ENCODE measurements around the gene PNPLA5. TPM values are rescaled to one million over a fixed set of nuclear protein-coding genes. Genes with fewer than 3 reads are reported as not detected.

The PNPLA5 gene
- total RNA-seq, 1 donor from 2014 or later: not detected

DNA sequence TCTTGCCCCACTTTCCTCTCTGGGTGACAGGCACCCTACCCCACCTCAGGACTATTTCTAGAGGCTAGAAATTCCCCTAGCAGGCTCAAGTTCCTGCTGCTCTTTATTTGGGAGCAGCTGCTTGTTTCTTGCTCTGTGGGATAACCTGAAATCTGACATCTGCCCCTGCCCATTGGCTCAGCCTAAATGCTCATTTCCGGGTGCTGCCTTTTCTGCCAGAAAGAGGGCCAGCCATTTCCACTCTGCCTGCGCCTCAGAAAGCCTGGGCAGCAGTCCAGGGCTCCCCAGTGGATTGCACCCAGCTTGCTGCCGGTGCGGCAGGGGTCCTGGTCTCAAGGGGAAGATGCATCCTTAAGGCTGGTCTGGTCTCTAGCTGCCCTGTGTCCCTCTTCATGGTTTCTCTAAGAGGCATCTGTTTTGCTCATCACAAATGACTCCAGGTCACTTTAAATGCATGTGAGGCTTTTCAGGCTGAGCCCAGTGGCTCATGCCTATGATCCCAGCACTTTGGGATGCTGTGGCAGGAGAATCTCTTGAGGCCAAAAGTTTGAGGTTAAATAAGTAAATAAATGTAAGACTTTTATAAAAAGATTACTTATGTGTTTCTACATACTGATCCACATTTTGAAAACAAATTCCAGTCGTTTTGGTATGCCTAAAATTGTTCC, 10.3 kb upstream of the PNPLA5 start:
- ATAC-seq: no peak

GRCh38 chr22:43900206-43900605, 8.4 kb upstream of the PNPLA5 start:
- ATAC-seq: no peak

- ATAC-seq: peak; percentile 85
Observed at GRCh38 chr22:43897751-43898261, 6.0 kb upstream of the PNPLA5 start.

- ATAC-seq: no peak
Observed at GRCh38 chr22:43895986-43896645, 4.3 kb upstream of the PNPLA5 start.

GRCh38 chr22:43894122-43894521, 2.3 kb upstream of the PNPLA5 start:
- ATAC-seq: no peak

- no peak for ATAC-seq
Observed at GRCh38 chr22:43893266-43893665, 1.5 kb upstream of the PNPLA5 start.

DNA sequence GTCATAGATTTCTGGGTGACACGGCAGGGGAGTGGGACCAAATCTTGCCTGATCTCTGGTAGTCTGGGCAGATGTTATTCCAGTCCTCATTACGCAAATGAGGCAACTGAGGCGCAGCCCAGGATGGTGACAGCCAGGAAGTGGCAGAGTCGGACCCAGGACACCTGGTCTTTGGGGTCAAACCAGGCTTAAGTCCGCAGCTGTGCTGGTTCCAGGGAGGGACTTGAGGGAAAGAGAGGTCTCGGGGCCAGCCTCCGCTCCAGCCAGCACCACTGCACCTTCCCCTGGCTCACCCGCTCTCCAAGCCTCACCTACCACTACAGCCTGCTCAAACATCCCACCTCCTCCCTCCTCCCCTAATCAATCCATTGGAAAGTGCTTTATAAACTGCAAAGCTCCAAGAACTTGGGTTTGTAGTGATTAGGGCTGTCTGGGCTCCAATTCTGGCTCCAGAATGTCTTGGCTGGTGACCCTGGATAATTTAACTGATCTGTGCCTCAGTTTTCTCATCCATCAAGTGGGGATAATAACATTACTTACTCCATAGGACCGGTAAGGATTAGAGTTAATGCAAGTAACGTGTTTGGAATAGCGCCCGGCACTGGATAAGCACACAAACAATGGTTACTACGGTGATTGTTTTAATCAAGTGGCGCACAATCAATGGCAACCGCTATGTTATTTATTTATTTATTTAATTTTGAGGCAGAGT, 526 bp upstream of the PNPLA5 start:
- no peak for ATAC-seq

- ATAC-seq: no peak
Observed at GRCh38 chr22:43890901-43891331, 897 bp downstream of the PNPLA5 start.

GRCh38 chr22:43889860-43890253, 2.0 kb downstream of the PNPLA5 start:
- no peak for ATAC-seq

DNA sequence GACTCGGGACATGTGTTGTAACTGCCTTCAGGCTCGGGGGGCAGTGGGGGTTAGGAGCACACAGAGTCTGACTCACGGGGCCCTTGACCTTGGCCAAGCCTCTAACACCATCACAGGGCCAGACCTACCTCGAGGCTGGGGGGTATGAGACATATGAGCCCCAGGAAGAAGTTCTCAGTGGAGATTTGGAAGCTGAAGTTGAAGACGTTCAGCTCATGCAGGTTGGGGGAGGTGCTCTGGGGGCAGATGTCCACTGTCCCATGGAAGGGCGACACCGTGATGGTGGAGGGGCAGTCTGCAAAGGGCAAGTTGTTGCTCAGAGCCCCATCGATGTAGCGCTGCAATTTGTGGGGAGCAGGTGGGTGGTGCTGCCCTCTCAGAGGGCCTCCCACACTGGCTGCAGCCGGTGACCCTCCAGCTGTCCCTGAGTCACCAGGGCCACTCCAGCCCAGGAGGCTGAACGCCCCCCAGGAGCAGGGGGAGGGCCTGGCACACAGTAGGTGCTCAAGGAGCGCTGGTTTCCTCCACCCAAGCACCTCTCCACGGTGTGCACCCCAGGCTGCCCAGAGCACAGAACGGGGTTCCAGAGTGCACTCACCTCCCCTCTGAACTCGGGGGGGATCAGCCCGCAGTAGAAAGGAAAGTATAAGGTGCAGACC, 2.5 kb downstream of the PNPLA5 start:
- ATAC-seq: no peak

GRCh38 chr22:43888740-43889139, 3.1 kb downstream of the PNPLA5 start:
- no peak for ATAC-seq

DNA sequence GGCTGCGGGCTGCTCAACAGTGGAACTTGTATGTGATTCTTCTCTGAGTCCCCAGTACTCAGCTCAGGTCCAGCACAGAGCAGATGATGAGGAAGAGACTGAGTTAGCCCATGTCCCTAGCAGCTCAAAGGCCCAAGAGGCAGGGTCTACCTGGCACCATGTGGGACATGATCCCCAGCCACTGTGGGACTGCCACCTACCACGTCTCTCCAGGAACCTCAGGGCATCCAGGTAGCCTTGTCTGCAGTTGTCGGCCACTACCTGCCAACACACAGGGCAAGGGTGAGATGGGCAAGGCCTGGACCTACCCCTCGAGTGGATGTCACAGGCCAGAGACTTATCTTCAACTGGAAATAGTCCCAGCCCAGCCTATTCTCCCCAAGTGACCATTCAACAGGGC, 4.4 kb downstream of the PNPLA5 start:
- no peak for ATAC-seq

DNA sequence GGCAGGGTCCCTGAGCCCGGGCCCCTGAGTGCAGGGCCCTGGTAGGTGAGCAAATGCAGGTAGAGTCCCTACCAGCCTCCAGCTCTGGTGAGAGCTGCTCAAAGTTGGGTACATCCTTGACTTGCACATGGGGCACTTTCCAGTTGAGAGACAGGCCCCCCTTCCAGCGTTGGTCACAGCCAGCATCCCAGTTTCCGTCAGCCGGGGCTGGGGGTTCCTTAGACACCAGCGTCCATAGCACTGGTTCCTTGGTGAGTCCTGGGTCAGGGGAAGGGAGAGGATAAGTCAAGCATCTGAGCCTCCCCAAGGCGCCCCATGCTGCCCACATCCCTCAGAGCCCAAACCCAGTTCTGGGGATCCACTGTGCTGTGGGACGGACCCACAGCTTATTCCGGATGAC, 5.6 kb downstream of the PNPLA5 start:
- no peak for ATAC-seq

DNA sequence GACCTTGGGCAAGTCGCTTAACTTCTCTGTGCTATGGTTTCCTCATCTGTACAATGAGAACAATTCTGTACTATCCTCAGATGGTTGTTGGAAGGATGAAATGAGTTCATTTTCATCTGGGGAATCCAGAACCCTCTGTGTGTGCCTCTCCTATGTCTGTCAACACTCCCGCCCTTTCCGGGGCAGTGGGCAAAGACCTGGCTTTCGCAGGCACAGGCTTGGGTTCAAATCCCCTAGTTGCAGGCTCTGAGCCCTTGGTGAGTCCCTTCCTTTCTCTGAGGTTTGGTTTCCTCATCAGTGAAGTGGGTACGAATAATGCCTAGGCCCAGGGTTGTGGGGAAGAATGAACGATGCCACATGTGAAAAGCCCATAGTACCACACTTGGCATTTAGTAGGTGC, 6.0 kb downstream of the PNPLA5 start:
- no peak for ATAC-seq

DNA sequence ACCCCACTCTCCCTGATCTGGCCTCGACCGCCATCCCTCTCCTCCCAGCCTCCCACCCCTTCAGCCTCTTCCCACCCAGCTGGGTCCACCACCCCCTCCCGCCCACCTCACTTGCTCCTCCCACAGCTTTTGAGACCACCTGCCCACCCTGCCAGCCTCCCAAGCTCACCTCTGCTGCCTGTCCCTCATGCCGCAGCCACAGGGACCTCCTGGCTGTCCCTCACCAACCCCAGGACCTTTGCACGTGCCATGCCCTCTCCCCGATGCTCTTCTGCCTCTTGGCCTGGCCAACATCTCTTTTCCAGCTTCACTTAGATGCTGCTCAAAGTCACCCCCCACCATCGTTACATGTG, 6.5 kb downstream of the PNPLA5 start:
- ATAC-seq: no peak

DNA sequence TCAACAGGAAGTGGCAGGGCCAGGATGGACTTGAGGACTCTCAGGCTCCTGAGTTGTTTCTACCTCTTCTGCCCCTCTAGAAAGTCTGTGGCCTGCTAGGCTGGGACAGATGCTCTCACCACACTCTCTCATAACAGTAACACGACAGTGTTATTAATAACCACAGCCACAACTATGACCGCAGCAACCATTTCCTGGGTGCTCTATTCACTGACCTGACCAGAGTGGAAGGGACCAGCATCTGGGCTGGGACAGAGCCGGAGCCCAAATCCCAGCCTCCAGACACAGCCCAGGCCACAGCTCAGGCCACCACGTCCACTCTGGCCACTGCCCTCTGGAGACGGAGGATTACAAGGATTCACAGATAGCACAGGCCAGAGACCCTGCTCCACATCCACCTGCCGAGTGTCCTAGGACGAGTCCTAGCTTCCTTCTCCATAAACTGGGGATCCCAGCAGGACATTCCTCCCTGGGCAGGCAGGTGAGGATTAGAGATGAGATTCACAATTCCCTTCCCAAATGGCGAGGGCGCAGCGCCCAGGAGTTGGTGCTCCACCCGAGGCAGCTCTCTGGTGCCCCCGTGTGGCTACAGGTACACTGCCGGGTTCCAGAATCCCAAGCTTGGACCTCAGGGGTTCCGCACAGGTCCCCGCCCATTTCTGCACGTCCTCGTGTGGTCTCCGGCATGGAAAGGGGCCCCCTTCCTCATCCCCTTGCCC, 7.1 kb downstream of the PNPLA5 start:
- ATAC-seq: peak; percentile 37

DNA sequence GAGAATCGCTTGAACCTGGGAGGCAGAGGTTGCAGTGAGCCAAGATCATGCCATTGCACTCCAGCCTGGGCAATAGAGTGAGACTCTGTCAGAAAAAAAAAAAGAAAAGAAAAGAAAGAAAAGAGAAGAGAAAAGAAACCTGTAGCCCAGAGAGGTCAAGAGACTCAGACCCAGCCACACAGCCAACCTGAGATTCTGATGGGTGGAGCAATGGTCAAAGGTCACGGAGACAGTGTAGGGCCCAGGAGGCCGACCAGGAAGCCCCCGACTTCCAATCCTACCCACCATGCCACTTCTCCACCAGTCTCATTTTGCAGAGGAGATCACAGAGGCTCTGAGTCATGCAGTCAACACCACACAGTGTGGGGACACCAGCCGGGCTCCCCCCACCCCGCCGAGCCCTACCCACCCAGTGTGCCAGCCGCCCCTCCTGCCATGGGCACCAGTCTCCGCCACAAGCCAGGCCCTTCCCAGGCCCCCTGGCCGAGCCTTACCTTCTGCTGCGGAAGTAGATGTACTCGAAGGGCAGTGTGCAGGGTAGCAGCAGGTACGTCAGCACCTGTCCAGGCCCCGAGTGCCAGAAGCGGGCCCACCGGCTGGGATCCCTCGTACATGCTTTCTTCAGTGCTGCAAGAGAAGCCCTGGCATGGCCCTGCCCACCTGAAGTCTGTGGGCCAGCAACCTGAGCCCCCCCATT, 7.9 kb downstream of the PNPLA5 start:
- ATAC-seq: no peak

DNA sequence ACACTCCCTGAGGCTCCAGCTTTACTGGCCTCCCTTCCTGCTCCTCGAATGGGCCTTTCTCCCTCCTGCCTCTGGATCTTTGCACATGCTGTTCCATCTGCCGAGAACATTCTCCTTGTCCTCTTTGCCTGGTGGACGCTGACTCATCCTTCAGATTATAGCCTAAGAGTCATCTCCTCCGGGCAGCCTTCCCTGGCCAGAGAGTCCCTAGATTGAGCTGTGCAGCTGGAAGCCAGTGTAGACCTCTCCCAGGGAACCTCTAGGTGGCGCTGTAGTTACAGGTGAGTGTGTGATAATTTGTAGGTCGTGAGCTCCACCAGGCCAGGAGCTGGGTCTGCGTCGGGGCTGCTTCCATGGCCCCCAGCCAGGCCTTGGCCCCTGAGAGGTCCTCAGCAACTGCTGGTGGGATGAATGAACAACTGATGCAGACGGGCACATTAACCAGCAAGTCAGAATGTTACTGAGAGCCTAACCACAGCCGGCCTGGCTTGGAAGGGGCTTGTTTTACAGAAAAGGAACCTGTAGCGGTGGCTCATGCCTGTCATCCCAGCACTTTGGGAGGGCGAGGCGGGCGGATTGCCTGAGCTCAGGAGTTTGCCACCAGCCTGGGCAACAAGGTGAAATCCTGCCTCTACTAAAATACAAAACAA, 8.7 kb downstream of the PNPLA5 start:
- ATAC-seq: peak; percentile 71

DNA sequence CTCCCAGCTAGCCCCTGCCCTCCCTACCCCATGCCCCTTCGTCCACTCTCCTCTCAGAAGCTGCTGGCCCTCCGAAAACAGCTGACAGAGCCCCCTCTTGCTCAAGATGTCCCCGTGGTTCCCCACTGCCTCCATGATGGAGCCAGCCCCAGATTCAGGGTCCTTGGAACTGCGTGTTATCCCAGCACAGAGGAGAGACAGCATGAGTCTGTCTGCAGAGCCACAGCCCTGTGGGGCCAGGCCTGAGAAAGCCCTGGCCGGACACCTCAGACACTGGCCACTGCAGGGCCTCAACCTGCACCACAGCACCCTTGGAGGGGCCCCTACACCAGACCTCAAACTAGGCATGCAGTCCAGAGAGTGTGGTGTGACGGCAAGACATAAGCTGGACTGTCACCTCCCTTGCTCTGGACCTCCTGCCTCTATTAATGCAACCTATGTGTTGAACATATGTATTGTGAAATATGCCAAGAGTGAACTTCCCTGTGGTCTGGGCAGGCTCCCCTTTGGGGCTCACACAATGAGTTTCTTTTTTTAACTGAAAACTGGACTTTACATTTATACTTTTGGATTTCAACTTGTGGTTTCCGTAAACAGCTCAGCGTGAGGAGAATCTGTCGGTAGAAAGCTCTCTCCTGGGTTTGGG, 9.6 kb downstream of the PNPLA5 start:
- no peak for ATAC-seq

Data from esophagus mucosa (tissue), 1 donor.